HG03457 (cell line): ENCODE measurements around the gene TRAF6.
"Not testable (repeated sequence)": the region's sequence is repeated elsewhere in the genome, so short reads cannot be mapped to it uniquely, and the experiment has no call there.

Source experiments
- ATAC-seq: cut with Tn5 transposase; IDR thresholded peaks from one replicate; pipeline ENCODE4 v1.9.1; 2021; ENCODE audit warnings: moderate number of reproducible peaks; ENCODE audit not compliant: unreplicated experiment

Gene TRAF6

DNA sequence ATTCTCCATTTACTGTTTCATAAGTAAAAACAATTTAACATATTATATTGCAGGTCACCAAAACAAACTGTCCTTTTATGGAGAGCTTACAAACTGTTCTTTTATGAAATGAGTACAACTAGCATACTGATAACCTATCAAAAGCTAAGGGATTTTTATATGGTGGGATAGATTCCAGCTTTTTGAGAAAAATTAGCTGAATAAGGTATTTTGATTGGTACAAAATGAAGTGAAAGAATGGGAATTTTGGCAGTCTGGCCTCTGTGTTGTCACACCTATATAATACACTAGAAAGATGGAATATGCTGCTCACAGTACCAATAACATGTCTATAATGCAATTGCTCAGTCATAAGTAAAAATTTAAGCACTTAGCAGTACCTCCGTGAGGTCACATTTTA lies 11.4 kb downstream of the TRAF6 start:
- ATAC-seq, result no peak

DNA sequence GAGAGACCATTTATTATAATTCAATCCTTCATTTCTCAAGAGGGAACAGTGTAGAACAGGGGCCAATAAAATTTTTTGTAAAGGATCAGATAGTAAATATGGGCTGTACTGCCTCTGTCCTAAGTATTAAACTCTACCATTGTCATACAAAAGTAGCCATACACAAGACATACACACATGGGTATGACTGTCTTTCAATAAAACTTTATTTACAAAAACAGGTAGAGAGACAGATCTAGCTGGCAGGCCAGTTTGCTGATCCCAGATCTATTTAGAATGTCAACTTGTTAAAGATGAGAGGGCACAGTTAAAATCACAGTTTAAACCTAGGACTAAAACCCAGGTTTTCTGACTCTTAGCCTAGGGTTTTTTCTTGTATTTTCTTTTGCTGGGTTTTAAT lies 16.7 kb downstream of the TRAF6 start:
- no peak for ATAC-seq

- ATAC-seq, result no peak
These were observed 17.3 kb downstream of the TRAF6 start for GRCh38 chr11:36492724-36493304.

DNA sequence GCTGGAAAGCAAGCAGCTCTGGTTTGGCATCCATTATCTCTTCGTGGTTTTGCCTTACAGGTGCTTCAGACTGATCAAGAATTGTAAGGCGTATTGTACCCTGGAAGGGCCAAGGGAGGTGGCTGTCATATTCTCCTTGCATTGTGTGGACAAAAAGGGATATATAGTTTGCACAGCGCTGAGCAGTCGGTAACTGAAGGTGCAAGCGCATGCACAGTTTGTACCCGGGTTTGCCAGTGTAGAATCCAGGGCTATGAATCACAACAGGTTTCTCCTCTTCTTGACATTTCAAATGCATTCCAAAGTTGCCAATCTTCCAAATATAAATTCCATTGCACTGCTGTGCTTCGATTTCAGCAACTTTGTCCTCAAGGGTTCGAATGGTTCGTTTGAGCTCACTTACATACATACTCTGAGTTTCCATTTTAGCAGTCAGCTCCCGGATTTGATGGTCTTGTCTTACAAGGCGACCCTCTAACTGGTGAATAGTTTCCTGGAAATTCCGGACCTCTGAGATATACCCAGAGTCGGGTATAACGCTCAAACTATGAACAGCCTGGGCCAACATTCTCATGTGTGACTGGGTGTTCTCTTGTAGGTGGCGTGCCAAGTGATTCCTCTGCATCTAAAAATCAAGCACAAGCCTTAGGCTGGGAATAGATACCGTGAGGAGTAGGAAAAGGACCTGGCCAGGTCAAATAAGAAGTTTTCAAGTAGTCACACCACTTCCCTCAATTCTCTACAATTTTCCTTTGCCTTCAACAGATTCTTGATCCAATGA lies 19.9 kb downstream of the TRAF6 start:
- no peak for ATAC-seq

DNA sequence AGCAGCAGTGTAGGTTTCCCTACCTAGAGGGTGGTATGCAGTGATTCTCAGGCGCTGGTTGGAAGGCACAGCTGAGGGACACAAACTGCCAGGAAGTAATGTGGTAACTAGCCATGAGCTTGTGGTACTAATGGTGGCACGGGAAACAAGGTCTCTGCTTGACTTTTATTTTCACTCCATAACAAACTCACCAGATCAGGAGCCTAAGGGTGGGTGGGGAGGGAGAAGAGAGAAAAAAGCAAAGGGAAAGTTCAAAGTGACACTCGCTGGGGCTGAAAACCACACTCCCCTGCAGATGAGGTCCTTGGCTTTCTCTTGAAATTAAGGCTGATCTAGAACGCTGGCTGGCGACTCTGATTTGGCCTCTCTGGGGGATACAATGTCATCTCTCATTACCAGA lies 22.0 kb downstream of the TRAF6 start:
- ATAC-seq, result no peak

- no peak for ATAC-seq
These were observed 22.5 kb downstream of the TRAF6 start for GRCh38 chr11:36487619-36488018.

- no peak for ATAC-seq
These were observed 24.6 kb downstream of the TRAF6 start for GRCh38 chr11:36485298-36486002.

DNA sequence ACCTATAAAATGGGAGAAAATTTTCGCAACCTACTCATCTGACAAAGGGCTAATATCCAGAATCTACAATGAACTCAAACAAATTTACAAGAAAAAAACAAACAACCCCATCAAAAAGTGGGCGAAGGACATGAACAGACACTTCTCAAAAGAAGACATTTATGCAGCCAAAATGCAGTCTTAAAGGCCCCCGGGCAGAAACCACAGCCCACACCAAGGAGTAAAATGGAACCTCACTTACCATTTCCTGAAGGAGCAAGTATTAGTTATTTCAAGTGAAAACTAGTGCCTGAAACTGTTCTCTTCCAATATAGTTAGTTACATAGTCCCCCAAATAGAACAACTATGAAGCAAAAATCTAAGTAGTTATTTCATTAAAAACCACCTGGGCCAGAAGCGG lies 27.0 kb downstream of the TRAF6 start:
- not testable (repeated sequence) for ATAC-seq

GRCh38 chr11:36480833-36481232 lies 29.2 kb downstream of the TRAF6 start:
- no peak for ATAC-seq

GRCh38 chr11:36478700-36479329 lies 31.3 kb downstream of the TRAF6 start:
- no peak for ATAC-seq

DNA sequence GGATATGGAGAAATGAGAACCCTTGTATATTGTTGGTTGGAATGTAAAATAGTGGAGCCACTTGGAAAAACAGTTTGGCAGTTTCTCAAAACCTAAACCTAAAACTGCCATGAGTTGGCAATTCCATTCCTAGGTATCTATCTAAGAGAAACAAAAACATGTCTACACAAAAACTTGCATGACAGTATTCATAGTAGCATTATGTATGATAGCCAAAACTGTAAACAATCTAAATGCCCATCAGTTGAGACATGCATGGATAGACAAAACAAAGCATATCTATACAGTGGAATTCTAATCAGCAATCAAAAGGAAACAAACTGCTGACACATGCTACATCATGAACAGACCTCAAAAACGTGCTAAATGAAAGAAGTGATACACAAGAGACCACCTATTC lies 34.9 kb downstream of the TRAF6 start:
- no peak for ATAC-seq

GRCh38 chr11:36471577-36471976 lies 38.5 kb downstream of the TRAF6 start:
- ATAC-seq, result no peak

GRCh38 chr11:36469881-36470802 lies 39.9 kb downstream of the TRAF6 start:
- ATAC-seq, result no peak

DNA sequence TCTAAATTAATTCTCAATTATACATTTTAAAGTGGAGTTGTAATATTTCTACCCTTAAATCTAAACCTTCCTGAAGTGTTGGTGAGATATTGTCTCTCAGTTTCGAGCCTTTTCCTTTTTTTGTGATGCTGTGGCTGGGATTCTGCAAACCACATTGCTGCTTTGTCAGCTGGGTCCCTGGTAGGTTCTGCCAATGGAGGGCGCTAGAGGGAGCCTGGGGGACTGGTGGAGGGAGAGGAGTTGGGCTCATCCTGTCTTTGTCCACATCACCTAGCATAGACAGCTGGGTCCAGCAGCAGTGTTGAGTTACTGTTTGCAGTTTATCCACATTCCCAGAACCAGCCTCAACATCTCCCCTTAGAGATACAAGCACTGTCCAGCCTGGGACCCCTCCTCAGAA lies 41.0 kb downstream of the TRAF6 start:
- ATAC-seq, result no peak

DNA sequence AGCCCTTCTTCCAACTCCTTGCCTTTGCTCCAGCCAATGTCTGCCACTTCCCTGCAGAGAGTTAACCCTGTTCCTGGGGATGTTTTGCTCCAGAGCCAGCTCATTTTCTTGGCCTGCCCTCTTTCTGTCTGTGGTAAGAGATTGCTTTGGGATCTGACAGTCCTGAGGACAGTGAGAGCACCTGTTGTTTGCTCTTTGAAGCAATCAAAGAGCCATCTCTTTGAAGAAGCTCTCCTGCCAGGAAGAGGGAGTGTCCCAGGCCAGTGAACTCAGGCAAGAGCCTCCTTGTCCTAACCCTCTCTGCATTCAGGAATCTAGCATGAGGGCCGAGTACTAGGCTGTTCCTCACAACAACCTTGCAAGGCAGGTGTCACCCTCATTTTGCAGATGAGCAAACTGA lies 42.2 kb downstream of the TRAF6 start:
- no peak for ATAC-seq

DNA sequence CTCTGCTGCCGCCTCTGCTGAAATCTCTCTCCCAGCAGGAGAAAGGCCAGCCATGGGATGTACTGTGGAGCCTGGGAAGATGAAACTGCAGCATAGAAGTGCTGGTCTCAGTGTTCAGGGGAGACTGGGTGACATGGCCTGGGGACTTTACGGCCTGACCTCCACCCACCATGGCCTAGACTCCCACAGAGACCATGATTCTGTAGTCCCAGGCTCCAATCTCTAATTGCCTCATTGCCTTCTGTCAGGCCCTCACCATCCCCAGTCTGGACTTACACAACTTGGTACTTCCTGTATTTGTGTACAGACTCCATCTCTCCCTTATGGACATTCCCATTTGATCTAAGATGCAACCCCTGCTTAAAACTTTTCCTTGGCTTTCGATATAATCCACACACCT lies 43.1 kb downstream of the TRAF6 start:
- ATAC-seq, result no peak

- ATAC-seq, result no peak
These were observed 44.5 kb downstream of the TRAF6 start for GRCh38 chr11:36465449-36466163.

GRCh38 chr11:36464720-36465119 lies 45.4 kb downstream of the TRAF6 start:
- no peak for ATAC-seq

DNA sequence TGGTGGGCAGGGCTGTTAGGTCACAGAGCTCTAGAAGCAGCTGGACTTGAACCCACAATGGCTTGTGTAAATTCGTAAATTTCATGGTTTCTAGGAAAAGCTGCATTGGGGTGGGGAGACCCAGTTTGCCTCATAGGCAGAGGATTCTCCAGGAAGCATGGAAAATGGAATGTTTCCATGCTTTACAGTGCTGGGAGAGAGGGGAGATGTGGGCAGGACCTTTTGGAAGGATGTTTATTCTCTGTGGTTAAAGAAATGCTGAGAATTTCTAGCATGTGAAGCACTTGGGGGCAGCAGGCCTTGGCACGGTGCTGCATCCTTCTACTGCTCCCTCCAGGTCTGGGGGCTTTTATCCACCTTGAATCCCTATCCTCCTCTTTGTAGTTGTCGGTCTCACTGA lies 46.3 kb downstream of the TRAF6 start:
- no peak for ATAC-seq

DNA sequence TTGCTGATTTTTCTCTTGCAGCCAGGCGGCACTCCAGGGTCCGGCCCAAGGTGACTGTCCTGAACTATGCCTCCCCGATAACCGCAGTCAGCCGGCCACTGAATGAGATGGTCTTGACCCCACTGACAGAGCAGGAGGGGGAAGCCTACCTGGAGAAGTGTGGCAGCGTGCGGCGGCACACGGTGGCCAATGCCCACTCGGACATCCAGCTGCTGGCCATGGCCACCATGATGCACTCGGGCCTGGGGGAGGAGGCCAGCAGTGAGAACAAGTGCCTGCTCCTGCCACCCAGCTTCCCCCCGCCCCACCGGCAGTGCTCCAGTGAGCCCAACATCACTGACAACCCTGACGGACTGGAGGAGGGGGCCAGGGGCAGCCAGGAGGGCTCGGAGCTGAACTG lies 47.8 kb downstream of the TRAF6 start:
- no peak for ATAC-seq
